CD4-positive, CD25-positive, alpha-beta regulatory T cell (primary cell): ENCODE results near the gene CYP46A1. TPM values are rescaled to one million over a fixed set of nuclear protein-coding genes. Genes with fewer than 3 reads are reported as not detected.
"Not testable (repeated sequence)": the region's sequence is repeated elsewhere in the genome, so short reads cannot be mapped to it uniquely, and the experiment has no call there.

Experiments used
- ATAC-seq, 2 donors: fragments of 150-1000 bp; cut with Tn5 transposase; one replicate each; pipeline ENCODE4 v1.10.0; 2021; ENCODE audit warnings: low read depth in 2 of 2, moderate number of reproducible peaks in 2 of 2, moderate library complexity in 1 of 2
- DNase-seq, 3 donors: peaks; one replicate each; pipeline versions ENCODE4 v3.0.0 to v3.0.0-alpha.2; 2012 to 2022; ENCODE audit warnings: mixed read lengths in 1 of 3
- H3K27ac ChIP-seq: one replicate; pipeline ENCODE4 v1.7.0; 2013; ENCODE audit warnings: mild to moderate bottlenecking, low read length; ENCODE audit not compliant: insufficient read depth, poor library complexity, severe bottlenecking
- H3K27me3 ChIP-seq: one replicate; pipeline ENCODE4 v1.7.0; 2013; ENCODE audit warnings: low read length; ENCODE audit not compliant: control insufficient read depth, insufficient read depth
- H3K36me3 ChIP-seq: one replicate; pipeline ENCODE4 v1.7.0; 2013; ENCODE audit warnings: mild to moderate bottlenecking, low read length, moderate library complexity; ENCODE audit not compliant: control insufficient read depth, insufficient read depth
- H3K4me1 ChIP-seq: 2 replicates; pipeline ENCODE4 v1.7.0; 2013; ENCODE audit warnings: mild to moderate bottlenecking, low read length; ENCODE audit not compliant: insufficient read depth, control insufficient read depth, poor library complexity, severe bottlenecking
- H3K4me3 ChIP-seq: one replicate; pipeline ENCODE4 v1.7.0; 2013; ENCODE audit warnings: low read depth, mild to moderate bottlenecking, low read length, moderate library complexity
- H3K9me3 ChIP-seq, 2 experiments: 1 replicate in 1 of 2; 2 replicates in 1 of 2; pipeline ENCODE4 v1.7.0; 2013; ENCODE audit warnings: low read length in 2 of 2, mild to moderate bottlenecking in 1 of 2, moderate library complexity in 1 of 2; ENCODE audit not compliant: control insufficient read depth in 2 of 2
- H3K27ac Mint-ChIP-seq, 3 donors: one replicate each; pipeline ENCODE4 v1.8.0; 2020 to 2022; ENCODE audit warnings: mild to moderate bottlenecking in 3 of 3, mixed read lengths in 3 of 3, moderate library complexity in 2 of 3
- H3K27me3 Mint-ChIP-seq: one replicate; pipeline ENCODE4 v1.8.0; 2022; ENCODE audit warnings: mild to moderate bottlenecking, mixed read lengths
- H3K36me3 Mint-ChIP-seq: one replicate; pipeline ENCODE4 v1.8.0; 2020; ENCODE audit warnings: mixed read lengths
- H3K4me1 Mint-ChIP-seq, 4 donors: one replicate each; pipeline ENCODE4 v1.8.0; 2020 to 2022; ENCODE audit warnings: mixed read lengths in 4 of 4, mild to moderate bottlenecking in 1 of 4
- H3K4me3 Mint-ChIP-seq, 4 donors: one replicate each; pipeline ENCODE4 v1.8.0; 2020 to 2022; ENCODE audit warnings: mild to moderate bottlenecking in 4 of 4, mixed read lengths in 4 of 4, moderate library complexity in 3 of 4
- H3K9me3 Mint-ChIP-seq, 7 donors: one replicate each; pipeline ENCODE4 v1.8.0; 2020 to 2022; ENCODE audit warnings: mixed read lengths in 7 of 7, mild to moderate bottlenecking in 3 of 7, moderate library complexity in 2 of 7
- polyA plus RNA-seq, 4 donors: library from polyadenylated mRNA; unstranded; fragments of 300-500 nt; fragmentation: Illumina TruSeq; gene quantifications; one replicate each; pipeline ENCODE4 v1.2.3, GENCODE V29; 2021
- total RNA-seq: library from RNA; stranded (reverse); gene quantifications from one replicate; pipeline ENCODE4 v1.2.3, GENCODE V29; 2022

CYP46A1 gene
- total RNA-seq, result not detected
- polyA plus RNA-seq, result not detected

DNA sequence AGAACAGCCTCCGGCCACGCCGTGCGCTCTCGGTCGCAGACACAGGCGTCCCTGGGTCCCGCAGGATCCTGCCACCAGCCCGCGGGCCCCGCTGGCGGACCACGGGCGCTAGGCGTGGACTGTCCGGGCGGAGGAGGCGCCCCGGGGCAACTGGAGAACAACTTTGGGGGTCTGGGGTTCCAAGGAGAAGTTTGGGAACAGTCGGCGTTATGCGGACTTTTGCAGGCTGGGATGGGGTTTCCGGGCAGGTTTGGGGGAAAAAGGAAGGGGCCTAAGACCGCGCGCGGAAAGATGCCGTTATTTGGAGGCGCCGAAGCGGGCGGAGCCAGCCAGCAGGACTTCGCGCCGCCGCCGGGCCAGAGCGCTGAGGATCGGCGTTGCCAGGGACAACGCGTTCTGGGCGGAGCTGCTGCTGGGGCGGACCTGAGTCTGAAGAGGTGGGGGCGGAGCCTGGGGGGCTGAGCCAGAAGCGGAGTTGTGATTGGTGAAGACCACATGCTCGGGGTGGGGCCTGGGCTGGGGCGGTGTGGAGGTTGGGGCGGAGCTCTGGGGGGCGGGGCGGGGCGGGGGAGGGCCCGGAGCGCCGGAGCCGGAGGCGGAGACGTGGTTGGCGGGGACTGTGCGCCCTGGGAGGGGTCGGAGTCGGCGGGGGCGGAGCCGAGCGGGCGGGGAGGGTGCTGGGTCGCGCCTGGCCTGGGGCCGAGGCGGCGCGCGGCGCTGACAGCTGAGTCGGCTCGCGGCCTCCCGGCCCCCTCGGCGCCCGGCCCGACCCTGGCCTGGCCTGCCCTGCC is at the start of gene CYP46A1:
CYP46A1 (plus strand) TSS at position 680 of the 791 bp plus-strand sequence. CDS start 120 bp downstream, outside the sequence.
- H3K27me3 Mint-ChIP-seq, result peaks cover 25% of the 10 kb centered on the region
- peak within 1 kb of the TSS; percentile 89 to 96 (median 93) for H3K4me3 Mint-ChIP-seq
- Histone ChIP-seq H3K36me3 (no peaks in the 10 kb centered on the region), H3K4me3 (peak within 1 kb of the TSS; percentile 62), H3K27me3 (peaks cover 3% of the 10 kb centered on the region), H3K4me1 (peaks cover 25% of the 10 kb centered on the region), H3K27ac (peak within 1 kb of the TSS; percentile 41), H3K9me3 (no peaks in the 10 kb centered on the region)
- H3K9me3 Mint-ChIP-seq, result peaks cover 0 to 7% (median 0%) of the 10 kb centered on the region in 7 donors
- H3K36me3 Mint-ChIP-seq, result no peaks in the 10 kb centered on the region
- ATAC-seq (peak; percentile 95), DNase-seq (peak; percentile 99)
- H3K27ac Mint-ChIP-seq, result peak within 1 kb of the TSS in 2 of 3 donors; percentile 26 to 76
- peaks cover under 1 to 23% (median 12%) of the 10 kb centered on the region in 4 donors for H3K4me1 Mint-ChIP-seq

DNA sequence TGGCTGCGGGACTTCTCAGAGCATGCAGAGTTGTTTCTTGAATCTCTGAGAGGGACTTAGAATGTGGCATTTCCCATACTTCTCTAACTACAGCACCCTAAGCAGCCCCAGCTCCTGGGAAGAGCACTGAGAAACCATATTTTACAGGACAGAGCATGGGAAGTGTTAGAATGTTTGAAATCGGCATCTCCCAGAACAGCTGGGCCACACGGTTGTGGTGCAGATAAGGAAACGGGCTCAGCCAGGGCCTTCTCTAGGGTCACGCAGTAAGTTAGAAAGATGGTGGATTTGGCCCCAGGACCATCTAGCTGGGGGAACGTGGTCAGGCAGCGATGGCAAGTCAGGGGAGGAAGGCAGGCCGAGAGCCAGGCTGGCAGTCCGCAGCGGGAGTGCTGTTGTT is 49.7 kb upstream of the CYP46A1 start:
- no peak overlapping the region for H3K4me3 ChIP-seq
- no peaks in the 10 kb centered on the region for H3K4me1 ChIP-seq
- no peak for ATAC-seq
- H3K36me3 Mint-ChIP-seq, result no peaks in the 10 kb centered on the region
- no peak overlapping the region for H3K27ac ChIP-seq
- peaks cover 4% of the 10 kb centered on the region for H3K27me3 Mint-ChIP-seq
- H3K9me3 Mint-ChIP-seq, result no peaks in the 10 kb centered on the region
- no peaks in the 10 kb centered on the region for H3K4me1 Mint-ChIP-seq
- H3K36me3 ChIP-seq, result no peaks in the 10 kb centered on the region
- peak overlapping the region in 1 of 3 donors; percentile 33 for H3K27ac Mint-ChIP-seq
- DNase-seq, result no peak
- no peak overlapping the region for H3K4me3 Mint-ChIP-seq
- H3K9me3 ChIP-seq, result no peaks in the 10 kb centered on the region
- no peaks in the 10 kb centered on the region for H3K27me3 ChIP-seq

DNA sequence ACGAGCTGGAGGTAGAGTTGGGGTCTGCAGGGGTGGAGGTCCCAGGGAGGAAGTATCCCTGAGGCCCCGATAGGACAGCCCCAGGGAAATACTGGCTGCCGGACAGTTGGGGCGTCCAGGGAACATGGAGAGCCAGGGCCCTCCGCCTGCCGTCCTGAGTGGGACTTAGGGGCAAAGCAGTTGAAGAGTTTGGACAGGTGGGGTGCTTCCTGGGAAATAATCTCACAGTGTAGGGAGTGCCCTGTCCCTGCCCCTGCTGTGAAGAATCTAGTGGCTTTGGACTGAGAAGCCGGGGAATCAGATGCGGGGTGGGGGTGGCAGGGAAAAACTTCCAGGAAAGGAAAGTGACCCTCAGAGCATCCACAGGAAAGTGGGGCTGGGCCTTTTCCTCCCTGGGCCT is 49.0 kb upstream of the CYP46A1 start:
- DNase-seq (no peak), ATAC-seq (no peak)
- Histone ChIP-seq H3K4me1 (no peaks in the 10 kb centered on the region), H3K4me3 (no peak overlapping the region), H3K27ac (no peak overlapping the region), H3K27me3 (no peaks in the 10 kb centered on the region), H3K9me3 (no peaks in the 10 kb centered on the region), H3K36me3 (no peaks in the 10 kb centered on the region)
- no peak overlapping the region for H3K4me3 Mint-ChIP-seq
- H3K27ac Mint-ChIP-seq, result no peak overlapping the region
- peaks cover 4% of the 10 kb centered on the region for H3K27me3 Mint-ChIP-seq
- no peaks in the 10 kb centered on the region for H3K9me3 Mint-ChIP-seq
- H3K4me1 Mint-ChIP-seq, result no peaks in the 10 kb centered on the region
- H3K36me3 Mint-ChIP-seq, result no peaks in the 10 kb centered on the region

DNA sequence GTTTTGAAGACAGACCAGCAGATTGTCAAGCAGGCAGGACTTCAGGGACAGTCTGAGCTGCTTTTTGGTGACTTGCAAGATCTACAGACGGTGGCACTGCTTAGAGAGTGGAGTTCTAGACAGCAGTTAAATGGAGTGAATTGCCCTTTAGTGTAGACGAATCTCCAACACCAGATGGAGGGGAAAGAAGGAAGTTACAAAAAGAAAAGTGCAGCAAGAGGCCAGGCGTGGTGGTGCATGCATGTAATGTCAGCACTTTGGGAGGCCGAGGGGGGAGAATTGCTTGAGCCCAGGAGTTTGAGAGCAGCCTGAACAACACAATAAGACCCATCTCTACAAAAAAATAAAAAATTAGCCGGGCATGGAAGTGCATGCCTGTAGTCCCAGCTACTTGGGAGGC is 47.6 kb upstream of the CYP46A1 start:
- Mint-ChIP-seq H3K9me3 (no peaks in the 10 kb centered on the region), H3K4me1 (no peaks in the 10 kb centered on the region), H3K36me3 (no peaks in the 10 kb centered on the region), H3K27me3 (peaks cover 4% of the 10 kb centered on the region), H3K27ac (no peak overlapping the region), H3K4me3 (no peak overlapping the region)
- no peak for DNase-seq
- Histone ChIP-seq H3K27me3 (no peaks in the 10 kb centered on the region), H3K4me1 (no peaks in the 10 kb centered on the region), H3K27ac (no peak overlapping the region), H3K36me3 (no peaks in the 10 kb centered on the region), H3K9me3 (no peaks in the 10 kb centered on the region), H3K4me3 (no peak overlapping the region)
- ATAC-seq, result no peak

DNA sequence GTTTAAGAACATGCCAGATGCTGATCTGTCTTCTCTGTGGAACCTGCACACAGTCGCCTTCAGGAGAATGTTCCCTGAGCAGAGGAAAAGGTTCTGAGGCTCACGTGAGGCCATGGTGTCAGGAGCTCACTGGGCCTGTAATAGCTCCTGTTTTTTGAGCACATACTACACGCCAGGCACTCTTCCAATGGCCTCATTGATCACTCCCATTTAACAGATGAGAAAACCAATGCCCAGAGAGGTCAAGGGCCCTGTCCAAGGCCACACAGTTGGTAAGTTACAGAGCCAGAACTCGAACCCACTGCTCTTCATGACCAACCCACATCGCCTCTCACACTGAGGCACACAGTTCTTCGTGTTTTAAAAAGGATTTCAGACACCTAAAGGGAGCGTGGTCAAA is 46.5 kb upstream of the CYP46A1 start:
- ATAC-seq (no peak), DNase-seq (no peak)
- no peaks in the 10 kb centered on the region for H3K9me3 Mint-ChIP-seq
- Histone ChIP-seq H3K27ac (no peak overlapping the region), H3K4me1 (no peaks in the 10 kb centered on the region), H3K4me3 (no peak overlapping the region), H3K9me3 (no peaks in the 10 kb centered on the region), H3K27me3 (no peaks in the 10 kb centered on the region), H3K36me3 (no peaks in the 10 kb centered on the region)
- H3K36me3 Mint-ChIP-seq, result no peaks in the 10 kb centered on the region
- H3K4me3 Mint-ChIP-seq, result no peak overlapping the region
- no peaks in the 10 kb centered on the region for H3K4me1 Mint-ChIP-seq
- peaks cover 4% of the 10 kb centered on the region for H3K27me3 Mint-ChIP-seq
- no peak overlapping the region for H3K27ac Mint-ChIP-seq

DNA sequence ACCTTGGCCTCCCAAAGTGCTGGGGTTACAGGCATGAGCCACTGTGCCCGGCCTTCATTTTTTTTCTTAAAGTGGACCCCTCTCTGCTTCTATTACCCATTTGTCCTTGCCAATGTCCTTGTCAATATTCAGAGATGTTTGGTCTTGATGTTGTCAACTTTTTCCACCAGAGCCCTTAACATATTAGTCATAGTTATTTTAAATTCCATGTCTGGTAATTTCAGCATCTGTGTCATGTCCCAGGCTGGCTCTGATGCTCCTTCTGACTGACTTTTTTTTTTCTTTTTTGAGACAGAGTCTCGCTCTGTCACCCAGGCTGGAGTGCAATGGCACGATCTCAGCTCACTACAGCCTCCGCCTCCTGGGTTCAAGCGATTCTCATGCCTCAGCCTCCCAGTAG is 41.3 kb upstream of the CYP46A1 start:
- ATAC-seq, H3K4me3 Mint-ChIP-seq, H3K27ac Mint-ChIP-seq, DNase-seq, H3K9me3 ChIP-seq, H3K36me3 ChIP-seq, H3K36me3 Mint-ChIP-seq, H3K9me3 Mint-ChIP-seq, H3K4me1 Mint-ChIP-seq, H3K4me3 ChIP-seq, H3K27me3 ChIP-seq, H3K4me1 ChIP-seq, H3K27ac ChIP-seq: not testable (repeated sequence)
- H3K27me3 Mint-ChIP-seq, result peaks cover 12% of the 10 kb centered on the region

DNA sequence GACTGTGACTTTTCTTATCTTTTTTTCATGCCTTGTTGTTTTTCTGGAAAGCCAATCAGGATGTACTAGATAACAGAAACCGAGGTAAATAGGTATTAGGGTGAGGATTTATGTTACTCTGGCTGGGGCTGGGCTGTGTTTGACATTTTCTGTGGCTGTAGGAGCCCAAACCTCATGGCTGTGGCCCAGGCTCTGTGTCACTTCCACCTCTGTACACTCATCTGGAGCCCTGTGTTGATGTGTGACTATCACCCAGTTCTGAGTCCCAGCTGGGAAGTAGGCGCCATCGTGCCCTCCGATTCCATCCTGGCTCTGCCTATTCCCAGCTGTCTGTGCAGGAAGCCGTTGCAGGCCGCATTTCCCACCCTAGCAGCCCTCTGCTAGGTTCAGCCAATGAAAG is 40.8 kb upstream of the CYP46A1 start:
- Mint-ChIP-seq H3K9me3 (no peaks in the 10 kb centered on the region), H3K27me3 (peaks cover 12% of the 10 kb centered on the region)
- no peak overlapping the region for H3K4me3 ChIP-seq

DNA sequence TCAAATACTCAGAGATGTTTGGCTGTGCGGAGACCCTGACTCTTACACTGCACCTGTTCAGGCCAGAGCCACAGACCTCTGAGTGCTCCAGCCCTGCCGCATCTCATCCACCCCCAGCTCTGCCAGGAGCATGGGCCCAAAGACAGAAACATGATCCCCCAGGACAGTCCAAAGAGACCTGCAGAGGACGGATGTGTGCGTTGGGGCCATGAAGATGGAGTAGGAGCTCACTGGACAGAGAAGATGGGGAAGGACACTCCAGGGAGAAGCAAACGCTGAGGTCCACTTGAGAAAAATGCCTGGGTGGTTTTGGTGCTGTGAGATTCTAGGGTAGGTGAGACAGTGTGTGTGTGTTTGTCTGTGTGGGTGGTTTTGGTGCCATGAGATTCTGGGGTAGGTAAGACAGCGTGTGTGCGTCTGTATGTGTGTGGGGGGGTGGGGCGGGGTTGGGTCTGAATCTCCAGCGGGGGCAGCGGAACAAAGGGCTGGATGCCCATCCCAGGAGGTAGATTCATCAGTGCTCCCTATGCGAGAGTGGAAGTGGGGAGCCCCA is 40.0 kb upstream of the CYP46A1 start:
- H3K36me3 Mint-ChIP-seq, result no peaks in the 10 kb centered on the region

More for the DNA sequence above, 40.8 kb upstream of the CYP46A1 start:
- no peak for ATAC-seq
- Mint-ChIP-seq H3K36me3 (no peaks in the 10 kb centered on the region), H3K4me3 (no peak overlapping the region), H3K27ac (no peak overlapping the region), H3K4me1 (peaks cover 0 to 2% (median 0%) of the 10 kb centered on the region in 4 donors)
- no peak for DNase-seq
- Histone ChIP-seq H3K4me1 (no peaks in the 10 kb centered on the region), H3K9me3 (no peaks in the 10 kb centered on the region), H3K27ac (no peak overlapping the region), H3K36me3 (no peaks in the 10 kb centered on the region), H3K27me3 (no peaks in the 10 kb centered on the region)

More for the DNA sequence above, 40.0 kb upstream of the CYP46A1 start:
- peaks cover 14% of the 10 kb centered on the region for H3K27me3 Mint-ChIP-seq
- no peak overlapping the region for H3K4me3 ChIP-seq
- no peaks in the 10 kb centered on the region for H3K36me3 ChIP-seq
- H3K4me3 Mint-ChIP-seq, result peak overlapping the region in 1 of 4 donors; percentile 47
- H3K4me1 Mint-ChIP-seq, result peaks cover 0 to 2% (median 0%) of the 10 kb centered on the region in 4 donors
- no peaks in the 10 kb centered on the region for H3K4me1 ChIP-seq
- ATAC-seq (no peak), DNase-seq (no peak)
- no peak overlapping the region for H3K27ac Mint-ChIP-seq
- no peaks in the 10 kb centered on the region for H3K9me3 ChIP-seq
- H3K9me3 Mint-ChIP-seq, result no peaks in the 10 kb centered on the region
- no peak overlapping the region for H3K27ac ChIP-seq
- no peaks in the 10 kb centered on the region for H3K27me3 ChIP-seq
